Measurements from ENCODE around the gene CD9.

The CD9 gene

DNA sequence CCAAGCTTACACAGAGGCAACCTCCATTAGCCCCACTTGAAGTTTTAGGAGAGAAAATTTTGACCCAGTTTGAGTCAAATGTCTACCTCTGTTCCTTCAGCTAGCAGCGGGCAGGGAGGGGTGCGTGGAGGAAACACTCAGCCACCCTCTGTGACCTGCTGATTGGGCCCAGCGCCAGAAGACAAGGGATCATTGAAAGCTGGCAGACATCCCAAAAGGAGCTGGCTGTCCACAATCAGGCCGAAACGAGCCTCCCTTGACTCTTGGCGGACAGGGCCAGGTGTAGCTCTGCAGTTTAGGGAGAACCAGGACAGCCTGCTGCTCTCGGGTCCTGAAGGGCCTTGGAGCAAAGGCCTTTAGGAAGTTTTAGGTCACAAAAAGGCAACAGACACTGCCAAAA lies 41.3 kb downstream of the CD9 start:
- no peak for DNase-seq (ENCODE audit: low read depth in 2 of 2)

DNA sequence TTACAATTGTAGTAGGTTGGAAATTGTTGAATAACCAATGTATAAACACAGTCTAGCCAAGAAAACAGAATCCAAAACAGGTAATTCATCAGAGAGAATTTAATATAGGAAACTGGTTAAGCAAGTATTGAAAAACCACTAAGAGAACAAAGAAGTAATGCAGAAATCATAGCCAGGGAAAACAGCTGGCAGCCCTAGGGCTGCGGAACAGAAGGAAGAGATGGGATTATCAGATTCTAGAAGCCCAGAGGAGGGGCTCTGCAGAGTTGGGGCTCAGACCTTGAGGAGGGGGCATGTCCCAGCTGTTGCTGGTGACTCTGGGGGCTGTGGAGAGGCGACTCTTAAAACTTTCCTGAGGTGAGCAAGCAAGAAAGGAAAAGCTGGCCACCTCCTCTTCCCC lies 49.4 kb downstream of the CD9 start:
- DNase-seq (ENCODE audit: low read depth in 2 of 2): no peak

DNA sequence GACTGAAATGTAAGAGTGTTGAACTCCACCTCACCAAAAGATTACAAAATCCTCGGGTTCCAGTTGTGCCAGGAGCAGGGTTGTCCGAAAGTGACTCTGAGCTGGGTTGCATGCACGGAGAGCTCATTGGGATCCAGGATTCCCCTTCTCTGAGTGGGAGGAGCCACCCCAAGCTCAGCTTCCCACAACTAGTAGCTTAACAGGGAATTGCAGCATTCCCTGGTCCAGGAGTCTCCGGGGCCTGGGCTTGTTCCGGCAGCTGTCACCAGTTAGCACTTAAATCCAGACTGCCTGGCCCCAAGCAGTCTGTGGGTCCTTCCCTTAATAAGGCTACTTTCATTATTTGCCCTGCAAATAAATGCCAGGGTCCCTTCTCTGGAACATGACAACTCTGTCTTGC lies 50.1 kb downstream of the CD9 start:
- no peak for DNase-seq (ENCODE audit: low read depth in 2 of 2)

DNA sequence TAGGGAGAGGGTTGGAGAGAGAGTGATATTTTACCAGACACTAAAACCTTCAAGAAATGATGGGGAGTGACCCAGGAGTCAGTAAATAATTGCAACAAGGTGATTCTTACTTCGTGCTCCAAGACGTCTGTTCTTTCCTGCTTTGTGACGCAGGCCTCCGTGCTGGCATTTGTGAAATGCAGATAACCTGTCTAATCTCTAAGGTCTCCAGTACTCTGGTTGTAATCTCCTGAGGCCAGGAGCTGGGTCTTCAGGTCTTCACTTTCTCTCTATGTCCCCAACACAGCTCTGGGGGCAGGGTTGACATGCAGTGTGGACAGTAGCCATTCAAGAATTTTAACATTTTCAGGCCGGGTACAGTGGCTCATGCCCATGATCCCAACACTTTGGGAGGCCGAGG lies 53.1 kb downstream of the CD9 start:
- DNase-seq (ENCODE audit: low read depth in 2 of 2): no peak

DNA sequence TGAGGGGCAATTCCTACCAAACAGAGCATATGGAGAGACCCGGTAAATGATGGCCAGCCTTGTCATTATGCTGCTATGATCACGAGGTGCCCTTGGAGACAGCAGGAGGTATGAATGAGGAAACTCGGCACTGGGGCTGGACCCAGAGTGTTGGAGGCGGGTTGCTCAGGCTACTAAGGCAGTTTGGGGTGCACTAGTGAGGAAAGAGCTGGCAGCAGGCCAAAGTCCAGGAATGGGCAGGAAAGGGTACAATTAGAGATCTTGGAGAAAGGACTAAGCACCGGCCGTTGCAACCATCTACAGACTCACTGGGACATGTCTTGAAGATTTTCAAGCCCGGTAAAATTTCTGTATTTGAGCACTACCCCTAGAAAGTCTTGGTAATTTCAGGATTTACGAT lies 54.3 kb downstream of the CD9 start:
- DNase-seq (ENCODE audit: low read depth in 2 of 2): no peak

DNA sequence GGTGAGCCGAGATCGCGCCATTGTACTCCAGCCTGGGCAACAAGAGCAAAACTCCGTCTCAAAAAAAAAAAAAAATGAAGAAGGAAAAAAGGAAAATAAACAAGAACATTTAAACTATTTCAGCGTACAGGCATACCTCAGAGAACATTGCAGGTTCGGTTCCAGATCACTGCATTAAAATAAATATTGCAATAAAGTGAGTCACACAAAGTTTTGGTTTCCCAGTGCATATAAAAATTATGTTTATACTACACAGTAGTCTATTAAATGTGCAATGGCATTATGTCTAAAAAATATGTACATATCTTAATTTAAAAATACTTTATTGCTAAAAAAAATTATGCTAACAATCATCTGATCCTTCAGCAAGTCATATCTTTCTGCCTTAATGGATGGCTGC lies 56.8 kb downstream of the CD9 start:
- no peak for DNase-seq (ENCODE audit: low read depth in 2 of 2)

DNA sequence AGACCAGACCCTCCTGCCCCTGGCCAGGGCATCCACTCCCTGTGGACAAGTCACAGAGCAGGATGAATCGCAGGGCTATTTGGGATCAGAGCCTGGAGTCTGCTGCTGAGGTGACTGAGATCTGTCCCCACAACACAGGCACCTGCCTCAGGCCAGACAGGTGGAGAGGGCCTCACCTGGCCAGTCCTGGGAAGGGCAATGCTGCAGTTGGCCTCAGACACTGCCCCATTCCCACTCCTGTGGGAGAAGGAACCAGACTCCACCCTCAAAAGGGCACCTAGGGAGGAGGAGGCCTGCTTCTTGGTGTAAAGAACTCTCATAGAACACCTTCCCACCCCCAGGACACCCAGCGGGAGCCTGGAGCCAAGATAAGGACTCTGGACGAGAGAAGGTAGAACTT lies 62.0 kb downstream of the CD9 start:
- DNase-seq (ENCODE audit: low read depth in 2 of 2): no peak

DNA sequence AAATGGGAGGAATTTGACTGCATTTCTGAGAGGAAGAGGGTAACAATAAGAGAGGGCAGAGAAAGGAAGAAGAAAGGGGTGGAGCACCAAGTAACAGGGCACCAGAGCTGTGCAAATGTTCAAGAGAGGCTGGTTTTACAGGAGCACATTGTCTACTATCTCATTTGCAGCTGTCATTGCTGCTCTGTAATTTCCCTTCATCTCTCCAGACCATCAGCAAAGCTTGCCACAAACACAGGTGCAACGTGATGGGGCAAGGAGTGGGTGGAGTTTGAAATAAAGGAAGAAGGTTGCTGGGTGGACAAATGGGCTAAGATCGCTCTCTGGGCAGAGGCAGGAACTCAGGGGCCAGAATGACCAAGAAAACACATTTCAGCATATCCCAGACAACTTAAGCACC lies 62.4 kb downstream of the CD9 start:
- no peak for DNase-seq (ENCODE audit: low read depth in 2 of 2)

DNA sequence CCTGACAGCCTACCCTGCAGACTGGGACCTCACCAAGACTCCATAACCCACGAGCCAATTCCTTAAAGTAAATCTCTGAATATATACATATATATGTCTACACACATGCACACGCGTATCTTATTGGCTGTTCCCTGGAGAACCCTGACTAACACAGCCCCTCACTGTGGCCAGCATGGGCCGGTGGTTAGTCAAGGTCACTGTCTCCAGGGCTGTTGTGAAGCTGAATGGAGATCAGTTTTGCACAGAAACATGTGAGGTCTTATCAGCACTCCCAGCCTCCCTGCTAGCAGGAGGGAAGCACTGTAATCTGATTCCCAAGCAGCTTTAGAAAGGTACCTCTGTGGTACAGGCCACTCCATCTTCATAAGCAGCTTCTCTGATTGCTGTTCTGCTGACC lies 63.7 kb downstream of the CD9 start:
- no peak for DNase-seq (ENCODE audit: low read depth in 2 of 2)

DNA sequence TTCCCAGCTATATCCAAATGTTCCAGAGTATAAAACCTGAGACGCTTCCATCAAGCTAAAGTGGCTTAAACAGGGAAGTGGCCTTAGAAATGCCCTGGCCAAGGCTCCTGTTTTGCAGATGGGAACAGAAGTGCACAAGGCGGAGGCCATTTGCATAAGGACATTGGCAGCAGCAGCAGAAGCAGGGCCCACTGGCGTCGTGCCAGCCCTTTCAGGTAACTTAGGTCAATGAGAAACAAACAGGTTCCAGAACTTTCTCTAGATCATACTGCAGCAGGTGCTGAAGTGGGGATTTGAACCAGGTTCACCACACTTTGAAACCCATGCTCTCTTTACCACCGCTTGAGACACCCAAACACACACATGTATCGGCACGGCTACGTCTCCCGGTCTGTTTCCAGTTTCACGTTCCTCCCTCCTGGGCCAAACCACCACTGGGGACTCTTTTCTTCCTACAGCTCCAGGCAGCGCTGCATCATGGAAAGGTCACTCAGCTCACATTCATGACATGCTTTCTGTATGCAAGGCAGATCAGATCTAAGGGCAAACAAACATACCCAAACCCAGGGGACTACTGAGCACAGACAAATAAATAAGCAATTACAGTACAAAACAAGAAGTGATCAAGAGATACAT lies 64.3 kb downstream of the CD9 start:
- no peak for DNase-seq (ENCODE audit: low read depth in 2 of 2)

DNA sequence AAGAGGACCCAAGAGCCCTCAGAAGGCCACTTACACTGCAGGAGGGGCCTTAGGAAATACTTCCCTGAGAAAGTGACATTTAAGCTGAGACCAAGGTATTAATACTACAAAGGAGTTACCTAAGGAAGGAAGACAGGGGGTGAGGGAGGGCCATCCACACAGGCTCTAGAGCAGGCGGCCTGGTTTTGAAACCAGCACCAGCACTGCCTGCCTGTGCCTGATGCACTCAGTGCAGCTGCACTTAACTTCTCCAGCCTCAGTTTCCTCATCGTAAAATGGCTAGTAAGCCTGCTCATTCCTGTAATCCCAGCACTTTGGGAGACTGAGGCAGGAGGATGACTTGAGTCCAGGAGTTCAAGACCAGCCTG lies 64.8 kb downstream of the CD9 start:
- no peak for DNase-seq (ENCODE audit: low read depth in 2 of 2)

DNA sequence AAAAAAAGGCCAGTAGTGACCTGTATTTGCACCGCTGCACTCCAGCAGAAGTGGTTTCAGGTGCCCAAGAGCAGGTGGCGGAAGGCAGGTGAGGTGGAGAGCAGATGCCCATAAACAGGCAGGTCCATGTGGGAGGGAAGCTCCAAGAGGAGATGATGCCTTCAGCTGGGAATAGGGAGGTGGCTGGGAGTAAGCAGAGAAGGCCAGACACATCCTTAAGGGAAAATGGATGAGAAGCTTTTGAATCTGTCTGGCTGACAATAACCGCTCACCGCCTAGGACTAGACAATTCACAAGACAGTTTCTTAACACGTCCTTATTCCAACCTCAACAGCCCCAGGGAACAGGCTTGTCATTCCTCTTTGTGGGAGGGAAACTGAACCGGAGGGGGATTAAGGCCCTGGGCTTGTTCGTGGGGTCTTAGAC lies 66.4 kb downstream of the CD9 start:
- no peak for DNase-seq (ENCODE audit: low read depth in 2 of 2)

DNA sequence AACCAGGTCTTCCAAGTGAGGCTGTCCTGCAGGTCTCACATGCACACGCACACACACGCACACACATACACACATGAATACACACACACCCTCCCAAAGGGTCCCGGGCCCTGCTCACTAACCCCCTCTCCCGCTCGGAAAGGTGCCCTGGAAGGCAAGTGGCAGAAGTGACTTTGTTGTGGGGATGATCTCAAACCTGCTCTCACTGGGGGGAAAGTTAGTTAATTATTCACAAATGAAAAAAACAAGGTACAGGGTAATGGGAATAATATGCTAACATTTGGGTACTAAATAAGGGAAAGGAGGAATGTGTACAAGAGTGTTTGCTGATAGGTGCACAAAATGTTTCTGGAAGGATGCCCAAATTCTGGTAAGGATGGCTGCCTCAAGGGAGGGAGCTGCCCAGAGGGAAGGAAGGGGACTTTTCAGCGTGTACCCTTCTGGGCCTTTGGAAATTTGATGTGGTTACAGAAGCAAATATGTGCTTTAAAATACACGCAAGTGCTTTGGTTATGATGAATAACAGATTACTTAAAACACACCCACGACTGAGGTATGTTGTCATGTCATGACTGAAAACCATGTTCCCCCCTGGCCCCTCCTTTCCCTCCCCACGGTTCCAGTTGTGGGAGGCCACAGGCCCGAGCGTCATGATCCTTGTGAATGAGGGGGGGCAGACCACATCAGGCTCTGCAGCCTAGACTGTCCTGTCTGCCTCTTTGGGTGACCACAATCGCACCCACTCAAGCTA lies 66.9 kb downstream of the CD9 start:
- no peak for DNase-seq (ENCODE audit: low read depth in 2 of 2)

DNA sequence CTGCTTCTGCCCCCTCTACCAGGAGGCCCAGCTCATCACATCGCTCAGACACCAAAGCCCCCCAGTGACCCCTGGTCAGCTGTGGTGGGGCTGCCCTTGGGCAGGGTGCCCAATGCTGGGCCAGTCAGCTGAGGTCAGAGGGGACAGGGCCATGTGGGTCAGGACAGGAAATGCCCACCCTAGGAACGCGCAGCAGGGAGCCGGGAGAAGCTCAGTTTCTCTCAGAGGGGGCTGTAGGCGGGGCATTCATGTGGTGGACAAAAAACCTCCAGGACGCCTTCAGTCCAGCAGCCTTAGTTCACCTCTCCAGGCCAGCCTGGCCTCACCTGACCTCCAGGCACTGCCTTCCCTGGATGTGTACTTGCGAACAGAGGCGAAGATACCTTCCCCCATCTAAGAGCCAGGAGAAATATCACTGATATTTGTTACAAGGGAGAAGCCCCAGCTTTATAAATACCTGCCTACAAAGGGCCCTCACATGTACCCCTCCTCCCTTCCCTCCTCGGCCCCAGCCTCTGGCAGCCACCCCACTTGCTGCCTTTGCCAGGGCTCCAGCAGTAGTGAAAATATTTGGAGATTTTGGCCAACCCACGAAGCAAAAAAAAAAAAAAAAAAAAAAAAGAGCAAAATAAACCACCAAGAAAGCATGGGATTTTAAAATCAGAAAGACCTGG lies 68.4 kb downstream of the CD9 start:
- no peak for DNase-seq (ENCODE audit: low read depth in 2 of 2)

DNA sequence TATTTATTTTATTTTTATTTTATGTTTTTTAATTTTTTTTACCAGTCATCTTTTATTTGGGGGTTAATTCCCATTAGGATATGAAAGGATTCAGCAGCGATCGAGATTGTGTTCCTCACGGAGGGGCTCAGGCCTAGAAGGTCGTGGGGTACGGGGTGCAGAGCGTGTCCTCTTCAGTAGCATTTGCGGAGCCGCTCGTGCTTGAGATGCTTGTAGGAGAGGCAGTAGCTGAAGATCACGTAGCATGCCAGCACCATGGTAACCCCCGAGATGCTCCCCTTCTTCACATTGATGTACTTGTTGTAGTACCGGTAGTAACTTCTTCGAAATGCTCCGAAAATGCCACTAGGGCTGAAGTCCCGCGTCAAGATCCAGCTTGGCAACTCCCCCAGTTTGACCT lies 69.8 kb downstream of the CD9 start:
- no peak for DNase-seq (ENCODE audit: low read depth in 2 of 2)

DNA sequence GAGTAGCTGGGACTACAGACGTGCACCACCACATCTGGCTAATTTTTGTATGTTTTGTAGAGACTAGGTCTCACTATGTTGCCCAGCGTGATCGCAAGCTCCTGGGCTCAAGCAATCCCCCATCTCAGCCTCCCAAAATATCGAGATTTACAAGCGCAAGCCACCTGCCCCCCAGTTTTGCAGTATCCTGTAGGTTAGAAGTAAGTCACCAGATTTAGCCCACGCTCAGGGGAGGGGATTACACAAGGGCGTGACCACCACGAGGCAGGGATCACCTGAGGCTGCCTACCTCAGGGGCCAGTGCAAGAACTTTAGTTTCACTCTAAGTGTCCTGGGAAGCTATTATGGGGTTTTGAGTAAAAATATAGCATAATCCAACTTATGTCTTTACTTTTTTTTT lies 71.1 kb downstream of the CD9 start:
- no peak for DNase-seq (ENCODE audit: low read depth in 2 of 2)

DNA sequence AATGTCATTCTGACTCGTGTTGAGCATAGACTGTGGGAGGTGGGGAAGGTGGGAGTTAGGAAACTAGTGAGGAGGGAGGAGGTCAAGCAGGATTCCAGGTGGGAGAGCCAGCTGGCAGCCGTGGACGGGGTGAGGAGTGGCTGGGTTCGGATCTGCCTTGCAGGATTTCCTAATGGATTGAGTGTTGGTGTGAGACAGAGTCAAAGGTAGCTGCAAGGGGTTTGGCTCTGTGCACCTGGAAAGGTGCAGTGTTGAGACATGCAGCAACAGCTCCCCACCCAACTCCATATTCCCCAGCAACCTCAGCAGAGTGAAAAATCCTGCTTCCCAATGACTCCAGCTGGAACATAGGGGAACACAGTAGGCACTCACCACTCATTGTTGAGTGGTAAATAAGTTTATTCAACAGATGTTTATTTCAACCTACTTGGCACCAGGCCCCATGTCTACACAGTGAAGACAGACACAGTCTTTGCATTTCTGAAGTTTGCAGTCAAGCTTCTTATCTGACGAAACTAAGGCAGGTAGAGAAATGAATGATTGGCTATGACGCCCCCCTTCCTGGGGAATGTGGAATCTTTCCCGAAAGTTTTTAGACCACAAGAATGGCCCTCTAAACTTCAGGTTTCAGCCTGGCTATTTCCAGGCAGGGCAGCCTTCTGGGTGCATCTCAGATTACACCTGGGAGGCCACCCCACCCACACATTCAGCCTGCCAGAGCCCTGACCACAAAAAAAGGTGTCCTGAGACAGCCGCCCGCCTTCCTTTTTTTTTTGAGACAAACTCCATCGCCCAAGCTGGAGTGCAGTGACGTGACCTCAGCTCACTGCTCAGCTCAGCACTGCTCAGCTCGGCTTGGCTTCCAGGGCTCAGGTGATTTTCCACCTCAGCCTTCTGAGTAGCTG lies 72.4 kb downstream of the CD9 start:
- DNase-seq (ENCODE audit: low read depth in 2 of 2): no peak

DNA sequence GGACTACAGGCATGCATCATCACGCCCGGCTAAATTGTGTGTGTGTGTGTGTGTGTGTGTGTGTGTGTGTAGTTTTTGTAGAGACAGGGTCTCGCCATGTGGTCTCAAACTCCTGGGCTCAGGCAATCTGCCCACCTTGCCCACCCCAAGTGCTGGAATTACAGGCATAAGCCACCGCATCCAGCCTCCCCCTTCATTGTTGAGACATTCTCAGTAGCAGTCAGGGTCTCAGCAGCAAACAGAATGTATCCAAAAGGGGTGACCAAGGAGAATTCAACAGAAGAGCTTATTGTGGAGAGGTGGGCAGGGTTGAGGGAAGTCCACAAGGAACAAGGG lies 73.0 kb downstream of the CD9 start:
- no peak for DNase-seq (ENCODE audit: low read depth in 2 of 2)

DNA sequence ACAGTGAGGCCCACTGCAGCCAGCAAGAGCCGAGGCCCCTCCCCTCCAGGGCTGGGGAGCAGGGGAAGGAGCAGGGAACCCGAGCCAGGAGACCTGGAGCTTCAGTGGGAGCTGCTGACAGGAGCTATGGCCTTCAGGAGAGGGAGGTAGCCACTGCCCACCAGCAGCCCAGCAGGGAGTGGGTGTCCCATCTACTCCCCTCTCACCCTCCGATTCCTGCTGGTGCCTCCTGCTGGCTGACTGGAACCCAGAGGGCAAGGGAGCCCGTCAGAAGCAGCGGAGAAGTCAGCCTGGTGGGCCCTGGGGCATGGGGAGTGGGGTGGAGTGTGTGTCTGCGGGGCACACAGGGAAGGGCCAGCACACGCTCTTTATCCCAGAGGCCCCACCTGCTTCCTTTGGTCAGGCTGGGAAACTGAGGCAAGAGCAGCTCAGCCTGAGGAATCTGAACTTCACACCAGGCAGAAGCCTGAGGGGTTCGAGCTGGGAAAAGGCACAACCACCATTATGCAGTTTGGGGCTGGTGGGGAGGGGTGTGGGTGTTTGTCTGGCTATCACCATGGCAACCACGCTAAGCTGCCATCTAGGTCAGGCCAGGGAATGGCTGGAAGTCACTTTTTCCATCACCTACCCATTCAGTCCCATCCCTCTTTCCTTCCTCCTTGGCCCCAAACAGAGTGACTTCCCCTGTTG lies 73.5 kb downstream of the CD9 start:
- DNase-seq (ENCODE audit: low read depth in 2 of 2): no peak

DNA sequence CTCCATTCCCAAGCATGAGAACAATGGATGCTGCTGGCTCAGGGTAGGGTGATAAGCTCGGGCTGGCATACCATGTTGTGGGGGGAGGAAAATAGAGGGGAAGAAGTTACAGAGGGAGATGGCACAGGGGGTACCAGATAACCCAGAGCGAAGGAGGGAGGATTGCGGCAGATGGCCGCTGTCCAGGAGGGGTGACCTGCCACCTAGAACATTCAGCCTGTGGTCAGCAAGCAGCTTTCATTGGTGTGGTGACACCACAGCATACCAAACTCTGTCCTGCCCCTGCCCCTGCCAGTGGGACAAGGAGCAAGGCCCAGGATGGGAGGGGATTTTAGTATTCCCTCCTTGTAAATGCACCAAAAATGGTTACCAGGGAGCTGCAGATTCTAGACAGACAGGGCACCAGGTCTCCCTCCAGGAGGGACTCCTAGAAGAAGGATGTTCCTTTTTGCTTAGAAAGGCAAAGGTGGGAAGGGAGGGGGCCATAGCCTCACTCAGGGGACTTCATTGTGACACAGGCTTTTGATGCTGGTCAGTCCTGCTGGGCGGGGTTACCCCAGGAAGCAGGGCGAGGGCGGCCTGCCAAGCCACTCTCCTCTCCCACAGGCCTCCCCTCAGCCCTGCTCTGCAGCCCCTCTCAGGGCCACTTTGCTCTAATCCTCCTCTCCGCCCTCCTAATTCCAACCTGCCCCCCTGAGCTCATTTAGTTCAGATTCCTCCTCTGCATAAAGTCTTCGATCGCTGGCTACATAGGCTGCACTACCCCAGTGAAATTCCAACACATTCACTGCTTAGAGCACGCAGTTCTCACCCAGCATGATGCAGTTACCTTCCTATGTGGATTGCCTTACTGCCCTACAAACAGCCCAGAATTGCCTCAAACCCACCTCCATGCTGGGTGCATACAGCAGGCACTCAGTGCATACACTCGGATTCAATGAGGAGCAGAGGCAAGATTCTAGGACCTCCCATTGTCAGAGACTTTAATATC lies 74.3 kb downstream of the CD9 start:
- DNase-seq (ENCODE audit: low read depth in 2 of 2): no peak

Measured in fibroblast of skin of left quadriceps (primary cell).